ENCODE results near the gene CNTNAP2. TPM values are rescaled to one million over a fixed set of nuclear protein-coding genes. Genes with fewer than 3 reads are reported as not detected.

Gene CNTNAP2
- total RNA-seq, 4 donors from 2014 or later, result 0.42 TPM; not detected in 3

- WGBS, 2 donors, result 59 to 63% methylated on average over 3 of the region's 3 CpGs
- H3K9me3 ChIP-seq, result peaks cover 0 to 18% (median 0%) of the 10 kb centered on the region in 4 donors
Observed at GRCh38 chr7:148433521-148434180, 2317.1 kb downstream of the CNTNAP2 start.

GRCh38 chr7:148434181-148434757 is 2317.7 kb downstream of the CNTNAP2 start:
- TF ChIP-seq POLR2A (IDR thresholded peaks at IDR 0.05), result no peak
- TF ChIP-seq, protein P1, sequence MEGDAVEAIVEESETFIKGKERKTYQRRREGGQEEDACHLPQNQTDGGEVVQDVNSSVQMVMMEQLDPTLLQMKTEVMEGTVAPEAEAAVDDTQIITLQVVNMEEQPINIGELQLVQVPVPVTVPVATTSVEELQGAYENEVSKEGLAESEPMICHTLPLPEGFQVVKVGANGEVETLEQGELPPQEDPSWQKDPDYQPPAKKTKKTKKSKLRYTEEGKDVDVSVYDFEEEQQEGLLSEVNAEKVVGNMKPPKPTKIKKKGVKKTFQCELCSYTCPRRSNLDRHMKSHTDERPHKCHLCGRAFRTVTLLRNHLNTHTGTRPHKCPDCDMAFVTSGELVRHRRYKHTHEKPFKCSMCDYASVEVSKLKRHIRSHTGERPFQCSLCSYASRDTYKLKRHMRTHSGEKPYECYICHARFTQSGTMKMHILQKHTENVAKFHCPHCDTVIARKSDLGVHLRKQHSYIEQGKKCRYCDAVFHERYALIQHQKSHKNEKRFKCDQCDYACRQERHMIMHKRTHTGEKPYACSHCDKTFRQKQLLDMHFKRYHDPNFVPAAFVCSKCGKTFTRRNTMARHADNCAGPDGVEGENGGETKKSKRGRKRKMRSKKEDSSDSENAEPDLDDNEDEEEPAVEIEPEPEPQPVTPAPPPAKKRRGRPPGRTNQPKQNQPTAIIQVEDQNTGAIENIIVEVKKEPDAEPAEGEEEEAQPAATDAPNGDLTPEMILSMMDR (IDR thresholded peaks at IDR 0.05), result no peak
- no peak for TF ChIP-seq EP300 (IDR thresholded peaks at IDR 0.05)
- no peaks in the 10 kb centered on the region for H3K27me3 ChIP-seq
- H3K4me1 ChIP-seq, result no peaks in the 10 kb centered on the region
- no peak overlapping the region for H3K4me3 ChIP-seq
- WGBS, 2 donors, result 75 to 76% methylated on average over 13 of the region's 13 CpGs
- no peaks in the 10 kb centered on the region for H3K36me3 ChIP-seq
- peaks cover 0 to 18% (median 0%) of the 10 kb centered on the region in 4 donors for H3K9me3 ChIP-seq
- no peak for DNase-seq (ENCODE audit: low spot score in 2 of 2)
- H3K27ac ChIP-seq, result no peak overlapping the region

More at GRCh38 chr7:148433521-148434180, 2317.1 kb downstream of the CNTNAP2 start:
- H3K36me3 ChIP-seq, result no peaks in the 10 kb centered on the region
- H3K27me3 ChIP-seq, result no peaks in the 10 kb centered on the region
- TF ChIP-seq, protein P1 (IDR thresholded peaks at IDR 0.05), result no peak
- TF ChIP-seq POLR2A (IDR thresholded peaks at IDR 0.05), result no peak
- TF ChIP-seq EP300 (IDR thresholded peaks at IDR 0.05), result no peak
- DNase-seq (ENCODE audit: low spot score in 2 of 2), result no peak
- H3K4me1 ChIP-seq, result no peaks in the 10 kb centered on the region
- H3K27ac ChIP-seq, result no peak overlapping the region
- no peak overlapping the region for H3K4me3 ChIP-seq

DNA sequence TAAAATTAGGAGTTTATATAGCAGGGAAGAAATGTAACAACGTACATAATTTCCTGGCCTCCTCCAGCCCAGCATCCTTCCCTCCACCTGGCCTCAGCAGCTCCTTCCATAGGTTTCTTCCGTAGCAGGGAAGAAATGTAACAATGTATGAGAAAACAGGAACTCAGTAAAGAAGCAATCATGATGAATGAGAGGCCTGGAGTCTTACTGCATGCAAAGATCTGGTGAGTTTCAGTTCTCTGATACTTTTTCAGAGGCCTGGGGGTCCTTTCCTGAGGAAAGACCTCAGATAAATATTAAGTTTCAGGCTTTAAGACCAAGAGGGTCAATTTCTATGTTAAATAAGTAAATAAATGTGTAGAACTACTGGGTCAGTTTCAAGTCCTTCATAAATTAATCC is 2318.3 kb downstream of the CNTNAP2 start:
- TF ChIP-seq, protein P1 (IDR thresholded peaks at IDR 0.05), result no peak
- TF ChIP-seq POLR2A (IDR thresholded peaks at IDR 0.05) (no peak), EP300 (IDR thresholded peaks at IDR 0.05) (no peak)
- H3K36me3 ChIP-seq, result no peaks in the 10 kb centered on the region
- no peak overlapping the region for H3K4me3 ChIP-seq
- H3K27ac ChIP-seq, result no peak overlapping the region
- H3K4me1 ChIP-seq, result no peaks in the 10 kb centered on the region
- peaks cover 0 to 18% (median 0%) of the 10 kb centered on the region in 4 donors for H3K9me3 ChIP-seq
- no peaks in the 10 kb centered on the region for H3K27me3 ChIP-seq
- no peak for DNase-seq (ENCODE audit: low spot score in 2 of 2)
- WGBS, 2 donors, result 57 to 64% methylated on average over 2 of the region's 2 CpGs

GRCh38 chr7:148435715-148436114 is 2319.1 kb downstream of the CNTNAP2 start:
- Histone ChIP-seq H3K9me3 (peaks cover 0 to 17% (median 0%) of the 10 kb centered on the region in 4 donors), H3K4me3 (no peak overlapping the region), H3K27me3 (no peaks in the 10 kb centered on the region), H3K36me3 (no peaks in the 10 kb centered on the region), H3K4me1 (no peaks in the 10 kb centered on the region), H3K27ac (no peak overlapping the region)
- WGBS, 2 donors, result 58 to 67% methylated on average over 6 of the region's 6 CpGs
- DNase-seq (ENCODE audit: low spot score in 2 of 2), result no peak
- TF ChIP-seq POLR2A (IDR thresholded peaks at IDR 0.05) (no peak), EP300 (IDR thresholded peaks at IDR 0.05) (no peak)
- TF ChIP-seq, protein P1 (IDR thresholded peaks at IDR 0.05), result no peak

DNA sequence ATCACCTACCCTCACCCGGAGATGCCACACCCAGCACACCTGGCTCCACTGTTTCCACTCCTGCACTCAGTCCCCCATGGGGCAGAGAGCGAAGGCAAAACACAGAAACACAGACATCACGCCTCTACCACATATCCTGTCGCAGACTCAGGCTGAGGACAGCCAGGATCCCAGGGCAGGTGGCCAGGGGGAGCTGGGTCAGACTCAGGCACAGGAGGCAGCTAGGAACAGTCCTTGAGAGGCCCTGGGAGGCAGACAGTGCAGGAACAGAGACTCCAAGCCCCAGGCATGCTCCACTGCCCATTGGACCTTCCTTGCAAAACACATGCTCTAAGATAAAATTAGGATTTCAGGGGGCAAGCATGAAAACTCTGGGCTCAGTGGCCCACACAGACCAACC is 2319.5 kb downstream of the CNTNAP2 start:
- WGBS, 2 donors, result 77 to 84% methylated on average over 4 of the region's 4 CpGs
- no peak for DNase-seq (ENCODE audit: low spot score in 2 of 2)
- TF ChIP-seq, protein P1 (IDR thresholded peaks at IDR 0.05), result no peak
- H3K9me3 ChIP-seq, result peaks cover 0 to 15% (median 0%) of the 10 kb centered on the region in 4 donors
- H3K36me3 ChIP-seq, result no peaks in the 10 kb centered on the region
- H3K4me3 ChIP-seq, result no peak overlapping the region
- H3K27ac ChIP-seq, result no peak overlapping the region
- no peaks in the 10 kb centered on the region for H3K4me1 ChIP-seq
- no peaks in the 10 kb centered on the region for H3K27me3 ChIP-seq

Measured in tibial nerve (tissue), 4 donors.